Measurements from ENCODE around the gene TNNI3. TPM values are rescaled to one million over a fixed set of nuclear protein-coding genes. Genes with fewer than 3 reads are reported as not detected.

TNNI3 gene
- polyA plus RNA-seq, 1 experiment, result not detected

GRCh38 chr19:55147545-55148251 is 9.8 kb downstream of the TNNI3 start:
- no peak for DNase-seq (ENCODE audit: low read depth)
- Histone ChIP-seq H3K36me3 (ENCODE audit: control insufficient read depth, insufficient read depth, low read length) (no peaks in the 10 kb centered on the region), H3K4me3 (ENCODE audit: low read depth, low read length) (no peak overlapping the region), H3K27me3 (ENCODE audit: control insufficient read depth, insufficient read depth, low read length) (peaks cover 6% of the 10 kb centered on the region)
- TF ChIP-seq CTCF (IDR thresholded peaks at IDR 0.05; ENCODE audit: insufficient read depth, low read depth, low read length), result no peak
- CTCF ChIA-PET, result interaction anchor here (0.7 to 2.7 kb wide), 6 partner anchors 12 to 356 kb away, joined by 3 to 11 read pairs (median 6); no protein-coding TSS in a partner anchor
- POLR2A ChIA-PET, result no interaction called here

- TF ChIP-seq CTCF (IDR thresholded peaks at IDR 0.05; ENCODE audit: insufficient read depth, low read depth, low read length), result no peak
- DNase-seq (ENCODE audit: low read depth), result no peak
- ChIA-PET CTCF (interaction anchor here (0.6 to 2.7 kb wide), 12 partner anchors 10 to 357 kb away, joined by 3 to 11 read pairs (median 4); partner anchors contain the start of genes DNAAF3 and TMEM238), POLR2A (no interaction called here)
- peak overlapping the region; percentile 48 for H3K4me3 ChIP-seq (ENCODE audit: low read depth, low read length)
- peaks cover 6% of the 10 kb centered on the region for H3K27me3 ChIP-seq (ENCODE audit: control insufficient read depth, insufficient read depth, low read length)
- no peaks in the 10 kb centered on the region for H3K36me3 ChIP-seq (ENCODE audit: control insufficient read depth, insufficient read depth, low read length)
These were observed 10.7 kb downstream of the TNNI3 start for GRCh38 chr19:55146705-55147273.

- POLR2A ChIA-PET, result no interaction called here
- H3K4me3 ChIP-seq (ENCODE audit: low read depth, low read length), result peak overlapping the region; percentile 48
These were observed 11.3 kb downstream of the TNNI3 start for GRCh38 chr19:55146078-55146704.

GRCh38 chr19:55145232-55145631 is 12.3 kb downstream of the TNNI3 start:
- POLR2A ChIA-PET, result no interaction called here
- CTCF ChIA-PET, result interaction anchor here (1.1 to 2.0 kb wide), 2 partner anchors 10 to 21 kb away, joined by 3 to 4 read pairs; partner anchors contain the start of gene DNAAF3
- Histone ChIP-seq H3K4me3 (ENCODE audit: low read depth, low read length) (no peak overlapping the region), H3K36me3 (ENCODE audit: control insufficient read depth, insufficient read depth, low read length) (no peaks in the 10 kb centered on the region), H3K27me3 (ENCODE audit: control insufficient read depth, insufficient read depth, low read length) (peaks cover 6% of the 10 kb centered on the region)
- no peak for DNase-seq (ENCODE audit: low read depth)
- TF ChIP-seq CTCF (IDR thresholded peaks at IDR 0.05; ENCODE audit: insufficient read depth, low read depth, low read length), result no peak

More at GRCh38 chr19:55146078-55146704, 11.3 kb downstream of the TNNI3 start:
- TF ChIP-seq CTCF (IDR thresholded peaks at IDR 0.05; ENCODE audit: insufficient read depth, low read depth, low read length), result peak; percentile 89
- no peak for DNase-seq (ENCODE audit: low read depth)
- CTCF ChIA-PET, result interaction anchor here (0.6 to 2.7 kb wide), 10 partner anchors 9 to 321 kb away, joined by 3 to 11 read pairs (median 4); partner anchors contain the start of genes DNAAF3 and TMEM238
- Histone ChIP-seq H3K36me3 (ENCODE audit: control insufficient read depth, insufficient read depth, low read length) (no peaks in the 10 kb centered on the region), H3K27me3 (ENCODE audit: control insufficient read depth, insufficient read depth, low read length) (peaks cover 6% of the 10 kb centered on the region)

- Histone ChIP-seq H3K27me3 (ENCODE audit: control insufficient read depth, insufficient read depth, low read length) (peaks cover 2% of the 10 kb centered on the region; the same call in 1 of the 2 replicates), H3K4me3 (ENCODE audit: low read depth, low read length) (no peak overlapping the region), H3K36me3 (ENCODE audit: control insufficient read depth, insufficient read depth, low read length) (no peaks in the 10 kb centered on the region)
- TF ChIP-seq CTCF (IDR thresholded peaks at IDR 0.05; ENCODE audit: insufficient read depth, low read depth, low read length), result no peak
- no peak for DNase-seq (ENCODE audit: low read depth)
- ChIA-PET CTCF (interaction anchor here (0.6 to 4.6 kb wide), 29 partner anchors 9 to 491 kb away, joined by 3 to 72 read pairs (median 5); partner anchors contain the start of genes DNAAF3, PPP1R12C, PPP6R1 and TMEM238), POLR2A (no interaction called here)
These were observed 15.8 kb downstream of the TNNI3 start for GRCh38 chr19:55141696-55142095.
